HG03342 (cell line): Measurements from ENCODE around the gene GPC6.
"Not testable (repeated sequence)": the region's sequence is repeated elsewhere in the genome, so short reads cannot be mapped to it uniquely, and the experiment has no call there.

Experiments
- ATAC-seq: cut with Tn5 transposase; IDR thresholded peaks from one replicate; pipeline ENCODE4 v1.9.1; 2021; ENCODE audit warnings: mild to moderate bottlenecking, moderate library complexity; ENCODE audit not compliant: unreplicated experiment

The GPC6 gene

DNA sequence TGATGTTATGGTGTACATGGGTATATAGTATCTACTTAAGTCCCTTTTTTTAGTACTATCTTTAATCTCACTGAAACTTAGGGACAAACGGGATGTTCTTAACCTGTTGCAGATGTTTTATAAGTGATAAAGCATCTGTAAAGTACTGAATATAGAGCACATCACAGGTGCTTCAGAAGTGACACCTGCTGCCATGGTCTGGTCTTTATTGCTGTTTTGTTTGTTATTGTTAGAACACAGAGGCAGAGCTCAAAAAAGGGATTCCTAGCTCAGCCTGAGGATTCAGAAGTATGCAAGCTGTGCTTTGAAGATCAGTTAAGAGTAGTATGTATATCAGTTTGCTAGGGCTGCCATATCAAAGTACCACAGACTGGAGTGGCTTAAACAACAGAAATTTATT lies 1033.4 kb downstream of the GPC6 start:
- ATAC-seq: no peak

DNA sequence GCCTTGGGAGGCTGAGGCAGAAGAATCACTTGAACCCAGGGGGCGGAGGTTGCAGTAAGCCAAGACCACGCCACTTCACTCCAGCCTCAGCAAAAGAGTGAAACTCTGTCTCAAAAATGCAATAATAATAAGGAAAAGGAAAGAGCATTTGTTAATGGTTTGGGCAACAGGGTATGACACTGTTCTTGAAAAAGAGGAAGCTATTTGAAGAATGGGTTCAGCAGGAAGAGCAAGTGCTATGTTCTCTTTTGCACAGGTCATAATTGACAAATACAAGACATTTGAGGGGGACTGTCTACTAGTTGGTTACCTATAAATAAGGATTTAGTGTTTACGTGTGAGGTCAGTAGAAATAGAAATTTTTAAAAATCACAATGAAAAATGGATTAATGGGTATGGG lies 1034.6 kb downstream of the GPC6 start:
- no peak for ATAC-seq

DNA sequence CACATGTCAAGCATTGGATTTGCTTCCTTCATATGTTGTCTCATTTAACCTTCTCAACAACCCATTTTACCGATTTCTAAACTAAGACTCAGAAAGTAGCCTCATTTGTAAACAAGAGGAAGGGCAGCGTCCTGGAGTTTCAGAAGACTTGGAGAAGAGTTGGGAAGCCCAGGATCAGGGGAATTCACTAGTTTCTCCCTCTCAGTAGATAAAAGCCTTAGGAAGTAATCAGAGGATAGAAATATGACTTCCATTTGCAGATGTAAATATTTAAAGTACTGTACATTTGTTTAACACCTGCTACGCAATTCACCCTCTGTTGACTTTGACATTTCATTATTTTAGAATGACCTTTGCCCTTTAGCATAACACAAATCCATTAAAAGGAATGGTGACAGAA lies 1036.4 kb downstream of the GPC6 start:
- no peak for ATAC-seq

DNA sequence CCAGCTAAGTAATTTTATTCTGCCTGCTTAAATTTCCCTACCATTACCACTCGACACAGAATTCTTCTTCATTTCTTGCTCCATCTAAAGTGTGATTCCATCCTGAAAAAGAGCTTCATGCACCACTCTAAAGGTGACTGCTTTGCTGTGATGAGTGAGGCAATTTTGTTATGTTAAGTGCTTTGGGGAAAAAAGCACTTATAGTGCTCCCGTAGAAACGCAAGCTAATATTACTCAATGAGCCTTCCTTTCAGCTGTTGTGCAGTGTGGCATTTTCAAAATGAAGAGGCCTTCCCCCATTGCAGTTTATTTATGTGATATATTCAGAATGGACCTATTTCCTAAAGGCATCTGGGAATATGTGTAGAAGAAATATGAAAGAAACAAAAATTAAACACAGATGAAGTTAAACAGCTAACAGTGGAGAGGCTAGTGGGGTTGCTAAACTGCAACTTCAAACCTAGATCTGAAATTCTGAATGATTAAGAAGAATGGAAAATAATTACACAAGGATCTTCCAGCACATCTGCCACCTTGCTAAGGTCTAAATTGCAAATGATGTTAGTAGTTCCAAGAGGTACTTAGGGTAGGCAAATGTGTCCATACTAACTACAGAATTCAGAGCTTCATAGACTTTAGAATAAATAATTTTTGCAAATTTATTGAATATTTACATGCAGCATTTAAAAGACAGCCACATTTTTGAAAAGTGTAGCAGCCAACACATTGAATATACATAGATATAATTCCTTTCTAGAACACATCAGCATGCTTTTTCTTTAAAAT lies 1041.2 kb downstream of the GPC6 start:
- ATAC-seq: no peak

DNA sequence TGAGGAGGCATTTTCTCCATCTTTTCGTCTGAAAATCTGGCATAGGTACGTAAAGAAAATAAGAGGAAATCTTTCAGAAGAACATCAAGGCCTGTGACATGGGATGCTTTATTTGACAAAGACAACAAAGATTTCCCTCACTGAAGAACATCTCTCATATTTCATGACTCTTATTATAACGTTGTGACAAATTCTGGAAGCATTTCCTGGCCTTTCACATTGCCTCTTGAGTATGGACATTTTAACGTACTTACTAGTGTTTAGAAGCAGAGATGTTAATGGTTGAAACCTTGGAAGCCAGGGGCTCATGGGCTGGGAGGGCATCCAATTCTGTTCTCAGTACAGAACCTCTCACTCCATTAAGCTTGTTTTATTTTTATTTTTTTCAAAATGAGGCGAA lies 1042.1 kb downstream of the GPC6 start:
- ATAC-seq: no peak

DNA sequence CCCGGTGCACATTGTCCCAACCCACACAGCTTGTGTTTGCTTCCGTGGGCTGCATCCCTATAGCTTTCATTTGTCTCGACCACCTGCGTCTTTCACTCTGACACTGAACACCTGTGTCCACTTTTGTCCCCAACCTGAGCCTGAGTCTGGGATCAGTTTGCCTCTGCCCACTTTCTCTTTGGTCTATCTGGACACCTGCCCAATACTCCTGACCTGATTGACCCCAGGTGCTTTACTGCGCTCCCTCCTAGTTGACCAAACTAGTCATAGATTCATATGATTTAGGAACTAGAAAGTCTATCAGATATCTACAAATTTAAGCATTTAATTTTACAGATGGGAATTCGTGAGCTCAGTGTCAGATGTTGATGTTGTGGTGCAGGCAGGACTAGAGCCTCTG lies 1043.0 kb downstream of the GPC6 start:
- ATAC-seq: no peak

DNA sequence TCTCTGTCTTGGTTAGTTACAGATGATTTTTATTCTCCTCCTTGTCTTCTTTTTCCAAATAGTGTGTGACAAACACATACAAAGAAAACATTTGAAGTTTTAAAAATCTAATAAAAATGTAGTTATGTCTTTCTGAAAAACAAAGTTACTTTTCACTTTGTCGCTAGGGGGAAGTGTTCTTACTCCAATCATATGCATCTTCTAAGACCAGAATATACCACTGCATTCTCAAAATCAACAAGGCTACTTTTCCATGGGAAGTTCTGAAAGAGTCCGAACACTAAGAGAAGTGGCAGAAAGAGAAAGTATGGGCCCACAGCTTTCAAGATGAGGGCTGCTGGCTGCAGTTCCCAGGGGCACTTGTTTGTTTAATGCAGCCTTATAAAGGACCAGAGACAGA lies 1043.9 kb downstream of the GPC6 start:
- ATAC-seq: no peak

DNA sequence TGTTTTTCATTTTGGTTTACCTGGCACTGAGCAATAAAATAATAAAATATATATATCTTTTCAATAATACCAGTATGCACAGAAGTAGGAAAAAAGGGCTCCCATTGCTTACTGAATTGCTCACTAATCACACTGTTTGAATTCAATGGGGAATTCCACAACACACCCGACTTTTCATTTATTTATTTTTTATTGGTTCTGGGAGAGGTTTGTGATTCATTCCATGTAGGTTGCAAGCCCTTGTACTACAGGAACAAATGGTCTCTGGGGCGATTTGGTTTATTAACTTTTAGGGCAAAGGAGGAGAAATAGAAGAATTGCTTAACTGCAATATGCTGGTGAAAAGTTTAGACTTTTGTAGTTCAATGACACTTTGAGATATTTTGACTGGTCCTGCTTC lies 1045.4 kb downstream of the GPC6 start:
- ATAC-seq: no peak

DNA sequence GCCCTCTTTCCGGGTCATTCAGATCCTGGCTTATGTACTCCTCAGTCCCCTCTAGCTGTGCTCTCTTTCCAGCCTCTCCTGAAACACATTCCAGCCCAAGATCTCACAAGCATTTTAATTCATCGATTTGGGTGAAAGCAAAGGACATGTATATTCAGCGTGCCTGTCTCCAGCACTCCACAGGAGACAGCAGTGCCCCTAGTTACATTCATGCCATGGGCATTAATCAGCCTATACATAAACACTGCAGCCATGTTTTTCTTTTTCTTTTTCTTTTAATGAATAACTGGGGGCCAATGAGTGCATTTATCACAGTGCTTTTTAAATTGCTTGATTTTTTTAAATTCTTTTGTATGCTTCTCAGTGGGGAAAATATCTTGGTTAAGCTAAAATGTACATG lies 1053.7 kb downstream of the GPC6 start:
- no peak for ATAC-seq

DNA sequence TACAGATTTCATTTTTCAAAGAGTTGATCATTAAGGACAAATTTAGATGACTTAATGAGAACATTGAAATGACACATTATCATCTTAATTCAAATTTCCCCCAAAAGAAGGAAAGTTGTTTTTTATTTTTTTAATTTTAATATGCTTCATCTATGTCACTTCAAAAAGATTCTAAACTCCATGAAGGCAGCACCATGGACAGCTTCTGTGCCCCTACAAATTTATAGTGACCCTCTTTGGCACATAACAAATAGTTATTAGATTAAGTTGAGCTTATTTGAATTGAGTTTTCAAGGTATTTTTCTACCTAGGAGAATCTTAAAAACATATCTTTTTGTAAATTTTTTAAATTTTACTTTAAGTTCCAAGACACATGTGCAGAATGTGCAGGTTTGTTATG lies 1054.2 kb downstream of the GPC6 start:
- ATAC-seq: no peak

DNA sequence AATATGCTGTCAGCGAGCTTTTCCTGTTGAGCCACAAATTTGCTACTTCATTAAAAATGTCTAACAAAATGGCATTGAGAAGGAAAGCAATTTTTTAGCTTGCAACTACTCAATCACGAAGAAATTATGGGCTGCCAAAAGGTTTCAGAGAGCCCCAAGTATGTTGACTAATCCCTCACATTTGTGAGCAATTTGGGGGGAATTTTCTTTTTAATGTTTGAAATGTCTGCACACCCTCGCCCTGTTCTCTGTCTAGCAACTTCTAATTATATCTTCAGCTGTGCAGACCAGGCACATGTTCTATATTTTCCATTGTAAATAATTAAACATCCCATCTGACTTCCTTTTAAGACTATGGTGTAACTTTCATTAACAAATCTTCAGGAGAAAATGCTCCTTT lies 1060.0 kb downstream of the GPC6 start:
- ATAC-seq: no peak

DNA sequence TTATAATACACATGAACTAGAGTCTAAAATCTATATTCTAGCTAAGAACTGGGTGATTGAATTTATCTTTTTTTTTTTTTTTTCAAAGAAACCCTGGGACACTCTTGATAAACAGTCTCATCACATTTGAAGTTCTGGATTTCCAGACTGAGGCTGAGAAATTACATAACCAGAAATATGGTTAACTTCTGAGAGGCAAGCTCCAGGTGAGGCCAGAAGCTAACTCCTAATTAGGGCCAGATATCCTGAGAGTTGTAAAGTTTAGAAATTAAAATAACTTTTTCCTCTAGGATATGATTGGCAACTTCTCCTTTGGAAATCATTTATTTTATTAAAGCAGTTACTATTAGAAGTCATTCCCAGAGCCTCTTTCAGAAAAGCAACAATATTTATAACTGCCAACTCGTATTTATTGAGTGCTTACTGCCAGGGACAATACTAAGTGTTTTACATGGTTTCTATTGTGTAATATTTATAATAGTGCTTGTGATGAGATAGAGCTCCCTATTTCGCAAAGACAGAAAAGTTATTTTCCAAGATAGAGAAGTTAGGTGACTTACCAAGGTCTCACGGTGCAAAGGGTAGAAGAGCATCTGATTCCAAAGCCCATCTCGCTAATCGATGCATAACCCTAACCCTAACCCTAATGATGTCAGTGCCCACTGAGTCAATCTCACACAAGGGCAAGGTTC lies 1065.2 kb downstream of the GPC6 start:
- no peak for ATAC-seq

DNA sequence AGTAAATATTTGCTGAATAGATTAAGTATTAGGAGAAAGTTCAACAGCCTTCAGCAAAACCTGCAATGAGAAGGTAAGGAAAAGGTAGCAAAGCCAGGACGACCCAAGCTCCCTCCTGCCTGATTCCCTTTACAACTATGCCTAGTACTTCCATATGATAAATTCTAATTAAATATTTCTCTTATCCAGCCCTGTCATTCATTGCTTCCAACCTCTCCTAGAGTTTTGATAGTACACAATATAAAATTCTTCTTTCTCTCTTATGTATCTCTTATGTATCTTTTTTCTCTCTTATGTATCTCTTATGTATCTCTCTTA lies 1065.7 kb downstream of the GPC6 start:
- ATAC-seq: no peak

DNA sequence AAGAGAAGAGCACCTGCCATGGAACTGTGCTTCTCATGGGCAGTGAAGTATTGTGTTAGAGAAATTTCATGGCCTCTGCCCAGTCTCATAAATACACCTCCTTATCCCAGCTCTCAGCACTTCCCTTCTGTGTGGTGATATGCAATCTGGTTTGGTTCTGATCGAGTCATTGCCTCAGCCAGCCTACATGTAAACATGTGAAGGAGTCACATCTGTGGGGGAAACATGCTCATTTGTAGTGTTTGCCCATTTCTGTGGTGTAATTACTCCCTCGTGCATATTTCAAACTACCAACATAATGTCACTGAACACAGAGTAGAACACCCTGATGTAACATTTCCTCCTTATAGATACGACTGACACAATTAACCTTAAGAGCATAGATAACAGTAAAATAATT lies 1069.9 kb downstream of the GPC6 start:
- ATAC-seq: no peak

DNA sequence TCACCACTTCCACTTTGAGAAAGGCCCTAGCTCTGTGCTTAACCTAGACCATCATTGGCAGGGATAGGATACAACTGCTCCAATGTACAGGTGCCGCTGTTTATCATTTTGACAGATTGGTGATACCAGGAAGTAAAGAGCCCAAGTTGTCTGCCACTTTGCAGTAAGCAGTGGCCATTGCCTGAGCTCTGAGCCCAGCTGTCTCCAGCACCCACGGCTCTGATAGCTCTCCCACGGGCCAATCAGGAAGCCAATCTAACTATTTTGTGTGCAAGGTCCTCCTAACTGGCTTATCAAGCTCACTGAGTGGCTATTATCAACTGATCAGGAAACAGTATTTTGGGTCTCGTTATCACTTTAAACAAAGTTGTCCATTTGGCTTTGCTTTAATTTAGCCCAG lies 1071.7 kb downstream of the GPC6 start:
- no peak for ATAC-seq

DNA sequence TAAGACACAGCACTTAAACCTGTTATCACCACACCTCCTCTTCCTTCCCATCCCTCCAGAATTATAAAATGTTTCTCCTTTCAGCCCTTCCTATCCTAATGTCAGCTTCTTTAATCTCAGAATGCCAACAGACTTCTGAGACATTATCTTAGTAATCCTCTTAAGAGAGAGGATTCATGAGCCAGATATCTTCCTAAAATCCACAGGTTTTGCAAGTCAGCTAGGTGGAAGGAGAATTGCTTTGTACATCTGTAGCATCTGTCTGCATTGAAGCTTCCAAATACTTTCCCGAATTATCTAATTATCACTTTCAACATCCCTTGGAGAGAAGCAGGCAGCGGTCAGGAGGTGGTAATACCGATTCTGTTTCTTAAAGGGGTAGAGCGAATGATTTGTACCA lies 1073.8 kb downstream of the GPC6 start:
- no peak for ATAC-seq

DNA sequence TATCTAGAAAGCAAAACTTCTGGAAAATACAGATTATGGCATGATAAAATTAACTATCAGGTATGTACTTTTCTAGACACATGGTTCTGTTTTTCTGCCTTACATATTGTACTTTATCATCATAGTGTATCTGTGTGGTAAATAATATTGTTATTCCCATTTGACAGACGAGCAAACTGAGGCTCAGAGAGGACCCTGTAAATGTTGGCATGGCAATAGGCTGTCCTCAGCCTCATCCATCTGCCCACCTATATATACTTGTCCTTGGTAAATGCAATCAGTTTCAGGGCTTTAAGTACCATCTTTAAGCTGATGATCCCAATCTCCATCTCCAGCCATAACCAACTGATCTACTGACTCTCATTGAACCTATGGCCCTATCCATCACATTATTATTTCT lies 1074.9 kb downstream of the GPC6 start:
- ATAC-seq: no peak

DNA sequence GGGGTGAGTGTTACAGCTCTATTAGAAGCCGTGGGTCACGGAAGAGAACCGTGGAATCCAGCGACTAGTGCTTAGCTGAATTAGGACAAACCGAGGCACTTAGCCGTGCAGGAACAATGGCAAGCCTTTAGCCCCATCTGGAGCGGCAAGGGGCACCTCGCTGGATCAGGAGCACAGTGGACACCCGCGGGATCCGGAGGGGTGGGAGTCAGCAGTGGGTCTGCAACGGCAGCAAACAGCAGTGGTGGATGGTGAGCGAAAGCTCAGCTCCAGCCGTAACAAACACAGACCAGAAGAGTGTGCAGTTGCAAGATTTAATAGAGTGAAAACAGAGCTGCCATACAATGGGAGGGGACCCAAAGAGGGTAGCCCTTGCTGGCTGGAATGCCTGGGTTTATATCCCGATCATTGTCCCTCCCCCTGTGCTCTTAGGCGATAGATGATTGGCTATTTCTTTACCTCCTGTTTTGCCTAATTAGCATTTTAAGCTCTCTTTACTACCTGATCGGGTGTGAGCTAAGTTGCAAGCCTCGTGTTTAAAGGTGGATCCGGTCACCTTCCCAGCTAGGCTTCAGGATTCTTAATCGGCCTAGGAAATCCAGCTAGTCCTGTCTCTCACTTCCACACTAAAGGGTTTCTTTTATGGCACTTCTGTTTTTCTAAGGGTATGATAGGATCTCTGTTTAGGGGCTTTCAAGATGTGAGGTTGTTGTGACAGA lies 1076.4 kb downstream of the GPC6 start:
- not testable (repeated sequence) for ATAC-seq

DNA sequence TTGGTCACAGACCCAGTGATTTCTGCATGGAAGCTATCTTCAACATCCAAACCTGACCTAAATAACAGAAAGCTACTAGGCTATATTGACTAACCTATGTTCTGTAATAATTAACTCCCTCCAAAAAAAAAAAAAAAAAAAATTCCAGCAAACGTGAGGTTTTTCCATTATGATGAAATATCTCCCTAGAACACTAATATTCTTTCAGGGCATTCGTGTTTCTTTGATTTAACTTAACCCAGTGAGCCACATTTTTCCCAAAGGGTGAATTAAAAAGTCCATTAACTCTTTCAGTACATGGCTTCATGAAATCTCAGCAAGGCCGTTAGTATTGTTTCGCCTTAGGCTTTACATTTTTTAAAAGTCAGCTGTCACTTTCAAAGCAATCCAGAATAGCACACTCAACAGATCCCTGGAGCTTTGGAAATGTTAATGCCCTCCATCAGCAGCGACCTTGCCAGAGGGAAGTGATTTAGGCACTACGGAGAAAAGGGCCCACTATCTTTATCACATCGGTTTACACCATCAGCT lies 1077.1 kb downstream of the GPC6 start:
- no peak for ATAC-seq

DNA sequence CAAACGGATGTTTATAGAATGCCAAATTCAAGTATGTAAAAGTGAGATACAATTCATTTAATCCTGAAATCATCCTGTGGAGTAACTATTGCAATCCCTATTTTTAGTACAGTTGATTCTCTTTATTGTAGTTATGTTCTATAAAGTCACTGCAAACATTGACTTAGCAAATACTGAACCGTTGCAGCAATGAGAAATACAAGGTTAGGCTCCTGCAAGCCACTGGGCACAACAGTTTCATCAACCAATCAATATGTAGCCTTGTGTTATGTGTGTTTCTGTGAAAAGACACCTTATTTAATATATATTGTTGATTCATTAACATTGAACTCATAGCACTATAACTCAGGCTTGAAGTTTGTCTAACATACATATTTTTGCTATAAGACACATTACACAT lies 1078.4 kb downstream of the GPC6 start:
- ATAC-seq: no peak

DNA sequence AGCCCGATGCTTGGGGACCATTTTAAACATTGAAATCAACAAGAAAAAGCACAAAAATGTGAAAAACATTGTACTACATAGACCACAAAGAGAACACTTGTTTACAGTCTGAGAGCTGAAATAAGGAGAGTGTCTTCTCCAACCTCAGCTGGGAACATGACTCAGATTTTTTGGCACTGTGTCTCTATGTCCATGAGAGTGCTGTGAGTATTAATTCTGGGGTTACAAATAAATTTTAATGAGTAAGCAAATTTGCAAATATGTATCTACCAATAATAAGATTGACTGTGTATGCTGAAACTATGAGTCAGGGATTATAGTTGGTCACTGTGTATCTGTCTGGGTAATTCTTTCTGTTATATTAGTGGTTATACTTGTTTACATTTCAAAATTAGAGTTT lies 1078.9 kb downstream of the GPC6 start:
- no peak for ATAC-seq

DNA sequence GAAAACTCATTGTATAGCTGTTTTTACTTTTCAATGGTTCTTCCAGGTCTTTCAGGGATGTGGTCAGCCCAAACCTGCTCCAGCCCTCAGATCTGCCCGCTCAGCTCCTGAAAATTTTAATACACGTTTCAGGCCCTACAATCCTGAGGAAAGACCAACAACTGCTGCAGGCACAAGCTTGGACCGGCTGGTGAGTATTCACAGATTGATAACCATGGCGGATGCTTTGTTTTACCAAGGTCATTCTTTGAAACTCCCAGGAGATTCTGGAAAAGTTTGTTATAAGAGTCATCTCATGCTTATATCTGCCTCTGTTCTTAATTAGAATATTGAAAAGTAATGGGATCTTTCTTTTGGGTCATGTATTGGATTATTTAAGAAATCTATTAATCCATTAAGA lies 1079.3 kb downstream of the GPC6 start:
- no peak for ATAC-seq
